Adipose tissue (tissue), 3 donors: ENCODE data around the gene GOLGA6L7. TPM values are rescaled to one million over a fixed set of nuclear protein-coding genes. Genes with fewer than 3 reads are reported as not detected.
"Not testable (repeated sequence)": the region's sequence is repeated elsewhere in the genome, so short reads cannot be mapped to it uniquely, and the experiment has no call there.

ENCODE experiments used
- H3K27ac ChIP-seq: one replicate; pipeline ENCODE4 v1.5.1; 2013; ENCODE audit warnings: low read depth, low read length
- WGBS, 3 donors: extraction: QIAGEN DNeasy Blood & Tissue Kit; methylation state at CpG; one replicate each; pipeline ENCODE4 v1.1.7; 2013; 5-methylcytosine and 5-hydroxymethylcytosine counted together
- polyA plus RNA-seq, 3 donors: library from polyadenylated mRNA; stranded (reverse); fragments of 200-250 nt; gene quantifications; one replicate each; pipeline ENCODE4 v1.2.3, GENCODE V29; 2013
- donor health status: healthy with polysubstance abuse.
- donor health status: Bipolar disorder and iron deficiency.
- donor health status: healthy.

Gene GOLGA6L7
- polyA plus RNA-seq, 3 donors, result not detected

DNA sequence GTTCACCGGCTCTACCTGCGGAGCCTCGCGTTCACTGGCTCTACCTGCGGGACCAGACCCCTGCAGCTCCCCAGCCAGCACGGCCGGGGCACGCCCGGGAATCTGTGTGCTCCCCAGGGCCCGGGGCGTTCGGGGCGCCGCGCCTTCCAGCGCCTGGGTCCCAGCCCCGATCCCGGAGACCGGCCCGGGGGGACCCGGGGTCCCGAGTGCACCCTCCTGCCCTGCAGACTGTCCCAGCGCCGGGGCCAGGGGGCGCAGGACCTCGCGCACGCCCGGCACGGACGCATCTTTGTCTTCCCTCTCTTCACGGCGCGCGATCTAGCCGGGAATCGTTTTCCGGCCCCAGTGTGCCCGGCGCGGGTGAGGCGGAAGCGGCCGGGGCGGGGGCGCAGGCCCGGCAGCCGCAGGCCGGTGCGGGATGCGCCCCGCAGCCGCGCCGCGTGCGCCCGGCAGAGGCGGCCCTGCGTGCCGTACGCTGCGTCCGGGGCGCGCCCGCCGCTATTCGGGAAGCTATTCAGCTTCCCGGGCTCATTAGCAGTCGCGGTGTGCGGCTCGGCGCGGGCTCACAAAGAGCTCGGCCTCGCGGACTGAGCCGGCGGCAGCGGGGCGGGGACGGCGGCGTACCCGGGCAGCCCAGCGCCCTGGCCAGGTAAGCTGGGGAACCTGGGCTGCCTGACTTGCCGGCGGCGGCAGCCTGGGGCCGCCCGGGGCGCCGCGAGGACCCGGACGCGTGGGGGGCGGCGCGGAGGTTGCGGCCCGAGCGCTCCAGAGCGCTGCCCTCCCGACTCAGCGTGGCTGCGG is 37.4 kb upstream of the GOLGA6L7 start, which contains the start of gene APBA2:
Gene APBA2 (plus strand): TSS at position 345 of the 801 bp plus-strand sequence. CDS start 167,911 bp downstream, outside the sequence.
- 1% methylated on average over 92 to 109 of the region's 109 CpGs for WGBS, 3 donors

DNA sequence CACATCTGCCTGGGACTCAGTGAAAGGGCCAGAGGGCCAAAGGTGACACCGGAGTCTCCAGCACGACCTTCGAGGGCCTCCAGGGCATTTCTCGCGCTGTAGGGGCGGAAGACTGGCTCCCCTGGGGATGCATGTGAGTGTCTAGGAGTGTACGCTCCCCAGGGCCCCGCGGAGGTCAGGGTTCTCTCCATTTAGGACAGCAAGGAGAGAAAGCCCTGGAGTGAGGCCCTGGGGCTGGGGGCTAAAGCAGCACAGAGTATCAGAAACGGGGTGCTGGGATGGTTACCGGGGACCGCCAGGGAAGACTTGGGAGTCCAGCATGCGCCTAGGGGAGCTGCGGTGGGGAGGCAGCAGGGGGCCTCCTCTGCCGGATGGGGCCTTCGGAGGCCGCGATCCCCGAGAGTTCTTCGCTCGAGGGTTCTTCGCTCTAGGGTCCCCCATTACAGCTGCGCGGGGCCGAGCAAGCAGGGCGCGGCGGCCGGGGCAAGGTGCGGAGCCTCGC is 36.7 kb upstream of the GOLGA6L7 start:
- no peak overlapping the region for H3K27ac ChIP-seq
- 24 to 32% (median 29%) methylated on average over 31 of the region's 31 CpGs for WGBS, 3 donors

More for the DNA sequence above, 37.4 kb upstream of the GOLGA6L7 start, which contains the start of gene APBA2:
- H3K27ac ChIP-seq, result no peak within 1 kb of the TSS

DNA sequence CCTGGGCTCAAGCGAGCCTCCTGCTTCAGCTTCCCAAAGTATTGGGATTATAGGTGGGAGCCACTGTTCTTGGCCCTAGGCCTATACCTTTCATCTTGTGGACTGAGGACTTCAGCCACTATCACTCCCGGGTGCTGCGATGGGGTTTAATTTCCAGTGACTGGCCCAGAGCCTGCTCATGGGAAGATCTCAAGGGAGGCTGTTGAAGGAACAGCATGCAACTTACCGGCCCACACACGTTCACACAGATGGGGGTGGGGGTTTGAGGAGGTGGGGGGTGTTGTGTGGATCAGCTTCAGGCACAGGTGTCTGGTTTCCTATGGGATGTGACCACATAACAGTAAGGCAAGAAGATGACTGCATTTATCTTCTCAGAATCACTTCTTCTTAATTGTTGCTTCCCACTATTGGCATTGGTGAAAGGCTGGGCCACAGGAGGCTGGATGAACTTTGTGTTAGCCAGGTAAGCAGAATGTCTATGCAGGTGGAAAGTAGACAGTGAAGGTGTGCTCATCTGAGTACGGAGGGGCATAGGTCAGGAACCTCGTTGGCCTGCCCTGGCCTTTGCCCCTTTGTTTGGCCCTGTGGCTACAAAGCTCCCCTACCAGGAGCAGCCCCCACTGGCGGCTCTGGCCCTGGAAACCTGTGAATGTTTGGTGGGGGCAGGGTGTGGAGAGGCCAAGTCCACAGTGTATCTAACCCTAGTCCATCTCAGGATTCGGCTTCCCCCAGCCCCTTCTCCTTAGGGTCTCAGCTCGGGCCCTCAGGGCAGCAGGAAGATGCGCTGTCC is 35.9 kb upstream of the GOLGA6L7 start:
- no peak overlapping the region for H3K27ac ChIP-seq

DNA sequence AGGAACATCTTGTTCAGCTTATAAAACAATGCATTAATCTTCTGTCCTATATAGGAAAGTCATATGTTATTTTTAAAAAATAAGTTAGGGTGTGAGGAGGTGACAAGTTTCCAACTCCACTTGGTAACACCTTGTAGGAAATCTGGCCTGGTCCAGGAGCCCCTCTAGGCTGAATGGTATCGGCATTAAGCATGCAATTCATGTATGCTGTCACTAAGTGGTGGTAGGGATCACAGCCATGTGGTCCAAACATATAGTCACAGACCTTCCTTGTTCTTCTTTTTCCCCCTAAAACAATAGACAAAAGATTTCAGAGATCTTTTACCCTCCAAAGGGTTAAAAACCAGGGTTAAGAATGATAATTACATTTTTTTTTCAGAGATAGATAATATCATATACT is 33.2 kb upstream of the GOLGA6L7 start:
- no peak overlapping the region for H3K27ac ChIP-seq
- 94 to 100% (median 95%) methylated on average over 1 of the region's 1 CpG for WGBS, 3 donors

More for the DNA sequence above, 35.9 kb upstream of the GOLGA6L7 start:
- WGBS, 3 donors, result 89 to 94% (median 93%) methylated on average over 11 of the region's 11 CpGs

GRCh38 chr15:28881170-28881569 is 32.7 kb upstream of the GOLGA6L7 start:
- H3K27ac ChIP-seq, result no peak overlapping the region
- WGBS, 3 donors, result 41 to 57% (median 44%) methylated on average over 3 of the region's 3 CpGs

DNA sequence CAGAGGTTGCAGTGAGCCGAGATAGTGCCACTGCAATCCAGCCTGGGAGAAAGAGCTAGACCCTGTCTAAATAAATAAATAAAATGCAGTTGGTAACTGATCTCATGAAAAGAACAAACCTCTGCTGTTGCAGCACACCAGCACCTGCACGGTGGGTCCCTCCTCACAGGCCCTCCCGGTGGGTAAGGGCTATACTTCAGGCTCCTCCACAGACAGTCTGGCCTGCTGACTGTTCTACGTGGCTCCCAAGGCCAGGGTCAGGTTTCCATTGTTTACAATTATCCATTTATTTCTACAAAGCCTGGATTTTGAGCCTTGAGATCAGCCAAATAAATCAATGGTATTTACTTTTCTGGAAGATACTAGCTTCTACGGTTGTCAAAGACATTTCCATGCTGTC is 32.2 kb upstream of the GOLGA6L7 start:
- 62 to 82% (median 80%) methylated on average over 5 of the region's 5 CpGs for WGBS, 3 donors
- H3K27ac ChIP-seq, result no peak overlapping the region

GRCh38 chr15:28879551-28879950 is 31.1 kb upstream of the GOLGA6L7 start:
- WGBS, 3 donors, result 90 to 97% (median 93%) methylated on average over 9 of the region's 9 CpGs
- H3K27ac ChIP-seq, result no peak overlapping the region

DNA sequence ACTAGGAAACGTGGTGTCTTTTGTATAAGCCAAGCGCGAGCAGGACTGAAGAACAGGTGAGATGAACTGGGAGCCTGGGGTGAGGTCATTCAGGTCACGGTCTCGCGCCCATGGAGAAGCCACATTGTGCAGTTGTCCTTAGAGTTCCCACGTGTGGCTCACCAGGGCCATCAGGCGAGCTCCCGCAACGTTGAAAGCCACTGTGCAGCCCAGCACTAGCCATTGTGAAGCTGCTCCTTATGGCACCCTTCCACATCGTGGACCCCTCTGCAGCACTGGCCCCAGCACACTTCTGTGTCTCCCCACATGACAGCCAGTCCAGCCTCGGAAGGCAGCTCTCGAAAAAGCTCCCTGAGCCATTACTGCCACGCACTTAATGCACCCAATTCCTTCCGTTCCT is 29.8 kb upstream of the GOLGA6L7 start:
- WGBS, 3 donors, result 86 to 91% (median 90%) methylated on average over 15 of the region's 15 CpGs
- no peak overlapping the region for H3K27ac ChIP-seq

- WGBS, 3 donors, result 93 to 96% (median 95%) methylated on average over 8 of the region's 8 CpGs
- no peak overlapping the region for H3K27ac ChIP-seq
Observed at GRCh38 chr15:28876845-28877185, 28.4 kb upstream of the GOLGA6L7 start.

DNA sequence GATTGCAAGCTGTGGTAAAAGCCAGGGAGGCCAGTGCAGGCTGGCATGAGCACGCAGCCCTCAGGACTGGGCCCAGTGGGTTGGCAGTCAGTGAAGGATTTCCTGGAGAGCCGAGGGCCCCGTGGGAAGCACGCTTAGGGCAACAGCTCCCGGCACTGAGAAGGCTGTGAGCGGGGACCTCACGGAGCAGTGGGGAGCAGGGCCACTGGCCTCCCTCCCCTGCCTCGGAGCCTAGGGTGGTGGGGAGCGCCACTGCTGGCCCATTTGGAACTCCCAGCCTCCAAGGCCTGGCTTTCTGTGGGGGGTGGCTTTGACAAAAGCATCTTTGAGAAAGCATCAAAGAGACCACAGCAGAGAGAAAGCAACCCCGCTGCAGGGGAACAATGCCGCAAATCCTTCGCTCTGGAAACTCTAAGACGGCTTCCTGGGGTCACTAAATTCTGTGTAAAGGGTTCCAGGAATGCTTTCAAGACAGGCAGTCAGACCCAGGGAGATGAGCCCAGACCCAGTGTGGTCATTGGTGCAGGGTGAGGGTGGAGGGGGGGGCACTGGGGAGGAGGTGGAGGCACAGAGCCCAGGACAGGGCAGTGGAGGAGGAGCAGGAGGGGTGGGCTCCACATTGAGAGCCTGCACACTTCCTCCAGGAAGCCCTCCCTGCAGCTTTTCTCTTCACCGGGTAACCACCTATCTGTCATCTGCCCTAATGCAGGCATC is 27.8 kb upstream of the GOLGA6L7 start:
- H3K27ac ChIP-seq, result no peak overlapping the region
- 66 to 83% (median 74%) methylated on average over 14 of the region's 14 CpGs for WGBS, 3 donors

GRCh38 chr15:28875461-28876000 is 27.1 kb upstream of the GOLGA6L7 start:
- no peak overlapping the region for H3K27ac ChIP-seq
- WGBS, 3 donors, result 83 to 87% (median 87%) methylated on average over 4 of the region's 4 CpGs

- 35 to 70% (median 68%) methylated on average over 10 of the region's 10 CpGs for WGBS, 3 donors
- no peak overlapping the region for H3K27ac ChIP-seq
Observed at GRCh38 chr15:28873585-28874190, 25.2 kb upstream of the GOLGA6L7 start.

DNA sequence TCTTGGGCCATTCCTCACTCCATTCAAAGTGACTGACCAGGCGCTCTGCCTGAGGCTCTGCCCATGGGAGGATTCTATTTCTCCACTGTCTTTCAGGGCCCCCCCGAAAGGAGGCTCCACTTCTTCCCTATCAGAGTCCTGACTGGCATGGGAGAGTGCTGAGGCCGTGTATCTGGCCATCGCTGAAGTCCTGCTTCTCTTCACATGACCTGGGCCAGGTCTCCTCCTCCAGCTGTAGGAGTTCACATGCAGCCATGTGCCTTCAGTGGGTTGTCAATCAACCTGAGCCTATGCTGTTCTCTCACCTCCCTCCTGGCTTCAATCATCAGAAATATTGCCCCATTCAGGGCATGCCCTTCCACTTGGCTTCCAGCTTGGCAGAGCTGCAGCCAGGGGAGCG is 24.6 kb upstream of the GOLGA6L7 start:
- WGBS, 3 donors, result 56 to 87% (median 85%) methylated on average over 5 of the region's 5 CpGs
- no peak overlapping the region for H3K27ac ChIP-seq

- H3K27ac ChIP-seq, result no peak overlapping the region
- WGBS, 3 donors, result 86 to 93% (median 91%) methylated on average over 3 of the region's 3 CpGs
Observed at GRCh38 chr15:28871168-28871567, 22.7 kb upstream of the GOLGA6L7 start.

- H3K27ac ChIP-seq, result no peak overlapping the region
- WGBS, 3 donors, result 65 to 87% (median 66%) methylated on average over 9 of the region's 9 CpGs
Observed at GRCh38 chr15:28868744-28869345, 20.4 kb upstream of the GOLGA6L7 start.

DNA sequence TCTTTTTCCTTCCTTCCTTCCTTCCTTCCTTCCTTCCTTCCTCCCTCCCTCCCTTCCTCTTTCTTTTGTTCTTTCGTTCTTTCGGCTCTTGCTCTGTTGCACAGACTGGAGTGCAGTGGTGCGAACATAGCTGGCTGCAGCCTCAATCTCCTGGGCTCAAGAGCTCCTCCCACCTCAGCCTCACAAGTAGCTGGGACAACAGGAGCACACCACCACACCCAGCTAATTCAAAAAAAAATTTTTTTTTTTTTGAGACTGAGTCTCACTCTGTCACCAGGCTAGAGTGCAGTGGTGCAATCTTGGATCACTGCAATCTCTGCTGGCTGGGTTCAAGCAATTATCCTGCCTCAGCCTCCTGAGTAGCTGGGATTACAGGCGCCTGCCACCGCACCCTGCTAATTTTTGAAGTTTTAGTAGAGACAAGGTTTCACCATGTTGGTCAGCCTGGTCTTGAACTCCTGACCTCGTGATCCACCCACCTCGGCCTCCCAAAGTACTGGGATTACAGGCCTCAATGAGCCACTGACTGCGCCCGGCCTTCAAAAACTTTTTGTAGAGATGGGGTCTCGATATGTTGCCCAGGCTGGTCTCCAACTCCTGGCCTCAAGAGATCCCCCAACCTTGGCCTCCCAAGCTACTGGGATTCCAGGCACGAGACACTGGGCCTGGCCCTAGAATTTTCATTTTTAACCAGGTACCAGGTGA is 13.3 kb upstream of the GOLGA6L7 start:
- not testable (repeated sequence) for H3K27ac ChIP-seq
- 84 to 94% (median 85%) methylated on average over 11 of the region's 11 CpGs for WGBS, 3 donors

DNA sequence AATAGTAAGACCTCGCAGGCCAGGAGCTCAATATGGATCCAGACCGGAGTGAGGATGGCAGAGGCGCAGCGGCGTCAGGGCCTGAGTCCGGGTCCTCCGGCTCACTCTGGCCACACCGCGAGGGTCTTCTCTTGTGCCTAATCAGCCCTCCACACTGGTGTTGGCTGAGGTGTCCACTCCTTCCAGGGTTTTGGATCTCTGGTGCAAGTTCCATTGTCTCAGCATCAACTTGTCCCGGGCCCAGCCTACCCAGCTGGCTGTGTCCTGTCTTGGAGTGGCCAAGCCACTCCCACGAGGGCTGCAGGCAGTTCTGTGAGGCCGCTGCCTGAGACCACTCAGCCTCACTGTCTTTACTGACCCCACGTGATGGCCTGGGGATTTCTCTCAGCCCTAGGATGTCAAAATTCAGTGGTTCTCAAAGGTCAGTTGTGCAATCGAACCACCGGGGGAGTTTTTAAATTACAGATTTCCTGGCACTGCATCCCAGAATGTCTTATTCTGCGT is 12.6 kb upstream of the GOLGA6L7 start:
- WGBS, 3 donors, result 55 to 85% (median 64%) methylated on average over 16 of the region's 16 CpGs
- no peak overlapping the region for H3K27ac ChIP-seq
